Endothelial cell of umbilical vein (primary cell): ENCODE data around the gene NRP2. TPM values are rescaled to one million over a fixed set of nuclear protein-coding genes. Genes with fewer than 3 reads are reported as not detected.

Source experiments
- BruUV-seq: library from RNA; stranded (reverse); fragments of 400-500 nt; replicated peaks from 2 replicates; lab custom pipeline; 2021; lab: Mats Ljungman, UMichigan
- CTCF ChIA-PET: fragments of 300-600, 350-600 bp; sonication (Branson Sonifier 250); formaldehyde crosslinking; loops from one replicate; lab custom pipeline; 2021; ENCODE audit warnings: antibody characterized with exemption, inconsistent platforms; lab: Charles Lee
- POLR2A ChIA-PET: fragments of 300-600, 350-600 bp; sonication (Branson Sonifier 250); formaldehyde crosslinking; loops from one replicate; lab custom pipeline; 2021; ENCODE audit warnings: antibody characterized with exemption, inconsistent platforms; lab: Charles Lee
- DNase-seq: peaks from one replicate; pipeline ENCODE4 v3.0.0-alpha.2; 2011; ENCODE audit warnings: low read depth, low spot score
- FAIRE-seq: peaks from 2 replicates; lab custom pipeline; 2011; peaks lifted over from hg19 to GRCh38; lab: Jason Lieb, UNC
- H2AFZ ChIP-seq: 2 replicates; pipeline ENCODE4 v1.6.0; 2012; ENCODE audit warnings: low read depth, low read length, control low read depth, inconsistent platforms
- H3K27ac ChIP-seq: 2 replicates; pipeline ENCODE4 v1.5.1; 2011; ENCODE audit warnings: low read depth, mild to moderate bottlenecking, control low read depth, low read length, moderate library complexity; ENCODE audit not compliant: insufficient read depth
- H3K27me3 ChIP-seq, 2 experiments: 2 replicates each; pipeline versions ENCODE4 v1.6.0 to v1.6.1; 2011; ENCODE audit warnings: low read length in 2 of 2, mixed read lengths in 1 of 2; ENCODE audit not compliant: control insufficient read depth in 2 of 2, insufficient read depth in 2 of 2
- H3K36me3 ChIP-seq, 2 experiments: 2 replicates in 1 of 2; 3 replicates in 1 of 2; pipeline ENCODE4 v1.5.1; 2011; ENCODE audit warnings: low read length in 2 of 2, mild to moderate bottlenecking in 1 of 2, moderate library complexity in 1 of 2; ENCODE audit not compliant: control insufficient read depth in 2 of 2, insufficient read depth in 2 of 2; ENCODE audit errors: extremely low read depth in 1 of 2
- H3K4me1 ChIP-seq: 3 replicates; pipeline ENCODE4 v1.5.1; 2011; ENCODE audit warnings: mild to moderate bottlenecking, low read length; ENCODE audit not compliant: control insufficient read depth, insufficient read depth; ENCODE audit errors: extremely low read depth
- H3K4me2 ChIP-seq: 2 replicates; pipeline ENCODE4 v1.6.1; 2011; ENCODE audit warnings: low read length, control low read depth, mixed read lengths; ENCODE audit not compliant: insufficient read depth
- H3K4me3 ChIP-seq, 3 experiments: fragments of 200-600 bp in 1 of 3; sonication (generic), shearing (Covaris generic) in 1 of 3; replicated peaks in 1 of 3; 2 replicates each; pipeline ENCODE4 v1.5.1; 2011 to 2016; ENCODE audit warnings: control low read depth in 3 of 3, low read length in 3 of 3, mild to moderate bottlenecking in 2 of 3, inconsistent platforms in 1 of 3, low read depth in 1 of 3, moderate library complexity in 1 of 3; ENCODE audit not compliant: insufficient read depth in 1 of 3
- H3K79me2 ChIP-seq: 2 replicates; pipeline ENCODE4 v1.6.0; 2012; ENCODE audit warnings: low read length, inconsistent platforms; ENCODE audit not compliant: control insufficient read depth, insufficient read depth
- H3K9ac ChIP-seq: replicated peaks from 2 replicates; pipeline ENCODE3; 2011; ENCODE audit warnings: low read length, control low read depth; ENCODE audit not compliant: insufficient read depth; ENCODE audit errors: extremely low read depth
- H3K9me1 ChIP-seq: replicated peaks from 3 replicates; pipeline ENCODE4 v1.6.0; 2011; ENCODE audit warnings: mild to moderate bottlenecking, low read length; ENCODE audit not compliant: control insufficient read depth, insufficient read depth; ENCODE audit errors: extremely low read depth
- H3K9me3 ChIP-seq: replicated peaks from 2 replicates; pipeline ENCODE4 v1.5.1; 2012; ENCODE audit warnings: low read length, inconsistent platforms; ENCODE audit not compliant: control insufficient read depth, insufficient read depth
- H4K20me1 ChIP-seq: replicated peaks from 2 replicates; pipeline ENCODE3; 2011; ENCODE audit warnings: mild to moderate bottlenecking, low read length; ENCODE audit not compliant: control insufficient read depth, insufficient read depth; ENCODE audit errors: extremely low read depth
- EZH2 ChIP-seq: IDR thresholded peaks from 2 replicates; pipeline ENCODE4 v1.6.1; 2012; ENCODE audit warnings: borderline replicate concordance, low read depth, mild to moderate bottlenecking, moderate library complexity, low read length, inconsistent platforms; ENCODE audit not compliant: severe bottlenecking
- GATA2 ChIP-seq: IDR thresholded peaks from 2 replicates; pipeline ENCODE4 v1.7.0; 2011; ENCODE audit warnings: low read depth, mild to moderate bottlenecking, moderate library complexity, mixed read lengths, low read length; ENCODE audit not compliant: insufficient read length, insufficient read depth
- JUN ChIP-seq: IDR thresholded peaks from 2 replicates; pipeline ENCODE4 v1.6.1; 2011; ENCODE audit warnings: borderline replicate concordance, low read depth; ENCODE audit not compliant: insufficient read length, insufficient read depth
- MYC ChIP-seq: IDR thresholded peaks from one replicate; pipeline ENCODE4 v1.6.1; 2011; ENCODE audit warnings: mild to moderate bottlenecking, low read depth, low read length
- POLR2AphosphoS5 ChIP-seq: IDR thresholded peaks from 2 replicates; pipeline ENCODE4 v1.6.1; 2012; ENCODE audit warnings: low read depth, mild to moderate bottlenecking, control low read depth, low read length, moderate library complexity; ENCODE audit not compliant: insufficient read depth
- dilution Hi-C: fragments of 300-500 bp; cut with MboI; formaldehyde crosslinking; loops from one replicate; pipeline ENCODE4 v1.15.0; 2019; ENCODE audit warnings: low sequenced_read_pairs; ENCODE audit not compliant: extremely low pct_ligation_motif_present
- intact Hi-C: fragments of 100-400 bp; cut with micrococcal nuclease; formaldehyde crosslinking; loops from one replicate; pipeline ENCODE4 v1.10.0; 2022
- polyA plus RNA-seq, 4 experiments: library from polyadenylated mRNA; depleted of rRNA in 3 of 4; stranded (reverse) in 3 of 4; unstranded in 1 of 4; fragments of >200 nt; gene quantifications; 2 replicates each; pipeline versions ENCODE4 v1.2.1 to v1.2.3, GENCODE V29; 2011 to 2012; ENCODE audit warnings: missing spikeins in 1 of 4
- total RNA-seq: library from RNA; stranded (reverse); gene quantifications from 2 replicates; pipeline ENCODE4 v1.2.3, GENCODE V29; 2021
- TF ChIP-seq, protein P1 (sequence below), 2 donors: IDR thresholded peaks; 1 replicate in 1 of 2; 2 replicates in 1 of 2; pipeline ENCODE4 v1.5.1; 2011; ENCODE audit warnings: low read length in 2 of 2, mild to moderate bottlenecking in 2 of 2, moderate library complexity in 2 of 2, control low read depth in 1 of 2, inconsistent platforms in 1 of 2, low read depth in 1 of 2; ENCODE audit not compliant: insufficient read depth in 1 of 2; ENCODE audit errors: extremely low read depth in 1 of 2

The NRP2 gene
- total and polyA plus RNA-seq, 2 donors (not counting 3 experiments of a cell fraction or from before 2014, with no cell fraction given) = 160 to 240 TPM

DNA sequence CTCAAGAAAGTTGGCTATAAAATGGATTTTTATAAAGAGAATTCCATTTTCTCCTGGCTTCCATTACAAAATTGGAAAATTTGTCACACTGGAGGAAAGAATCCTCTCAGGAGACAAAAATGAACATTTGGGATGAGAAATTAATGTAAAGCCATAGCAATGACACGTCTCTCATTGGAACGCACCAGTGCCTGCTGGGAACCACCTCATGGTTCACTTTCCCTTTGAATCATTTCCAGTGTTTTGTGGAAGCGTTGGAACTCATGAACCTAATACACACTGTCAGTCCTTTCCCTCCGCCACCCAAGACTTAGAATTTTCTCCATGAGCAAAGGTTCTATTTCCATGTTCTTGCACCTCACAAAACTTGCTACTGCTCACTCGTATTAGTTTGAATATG lies 21.0 kb upstream of the NRP2 start:
- DNase-seq = no peak
- ChIA-PET CTCF (interaction anchor here (1.5 kb wide), 1 partner anchor 15 kb away, joined by 6 read pairs; no protein-coding TSS in a partner anchor), POLR2A (no interaction called here)
- intact Hi-C loops (no loop called here), dilution Hi-C loops (no loop called here)
- Histone ChIP-seq H3K4me2 (no peak overlapping the region), H4K20me1 (no peaks in the 10 kb centered on the region), H3K4me1 (no peaks in the 10 kb centered on the region), H3K27ac (no peak overlapping the region), H3K9ac (no peak overlapping the region), H3K9me3 (no peaks in the 10 kb centered on the region), H2AFZ (no peak overlapping the region), H3K4me3 (no peak overlapping the region), H3K36me3 (no peaks in the 10 kb centered on the region), H3K9me1 (no peaks in the 10 kb centered on the region), H3K79me2 (no peaks in the 10 kb centered on the region), H3K27me3 (peaks cover 5 to 20% of the 10 kb centered on the region in 2 experiments)
- no peak for FAIRE-seq
- BruUV-seq = no TSS peak
- TF ChIP-seq EZH2 (no peak), POLR2AphosphoS5 (no peak), JUN (no peak), MYC (no peak), GATA2 (no peak)
- TF ChIP-seq, protein P1, sequence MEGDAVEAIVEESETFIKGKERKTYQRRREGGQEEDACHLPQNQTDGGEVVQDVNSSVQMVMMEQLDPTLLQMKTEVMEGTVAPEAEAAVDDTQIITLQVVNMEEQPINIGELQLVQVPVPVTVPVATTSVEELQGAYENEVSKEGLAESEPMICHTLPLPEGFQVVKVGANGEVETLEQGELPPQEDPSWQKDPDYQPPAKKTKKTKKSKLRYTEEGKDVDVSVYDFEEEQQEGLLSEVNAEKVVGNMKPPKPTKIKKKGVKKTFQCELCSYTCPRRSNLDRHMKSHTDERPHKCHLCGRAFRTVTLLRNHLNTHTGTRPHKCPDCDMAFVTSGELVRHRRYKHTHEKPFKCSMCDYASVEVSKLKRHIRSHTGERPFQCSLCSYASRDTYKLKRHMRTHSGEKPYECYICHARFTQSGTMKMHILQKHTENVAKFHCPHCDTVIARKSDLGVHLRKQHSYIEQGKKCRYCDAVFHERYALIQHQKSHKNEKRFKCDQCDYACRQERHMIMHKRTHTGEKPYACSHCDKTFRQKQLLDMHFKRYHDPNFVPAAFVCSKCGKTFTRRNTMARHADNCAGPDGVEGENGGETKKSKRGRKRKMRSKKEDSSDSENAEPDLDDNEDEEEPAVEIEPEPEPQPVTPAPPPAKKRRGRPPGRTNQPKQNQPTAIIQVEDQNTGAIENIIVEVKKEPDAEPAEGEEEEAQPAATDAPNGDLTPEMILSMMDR (IDR thresholded peaks at IDR 0.05; ENCODE audit: extremely low read depth in 1 of 2, insufficient read depth in 1 of 2, low read depth in 1 of 2, low read length in 2 of 2) = no peak
